Stimulated activated CD4-positive, alpha-beta T cell treated with anti-CD3 and anti-CD28 coated beads, Interleukin-4, amount 100 ng/mL, for 24 hours (primary cell): ENCODE data around the gene CELSR1.
"Not testable (repeated sequence)": the region's sequence is repeated elsewhere in the genome, so short reads cannot be mapped to it uniquely, and the experiment has no call there.

Source experiments
- DNase-seq: peaks from one replicate; pipeline ENCODE4 v3.0.0-alpha.2; 2020

The CELSR1 gene

GRCh38 chr22:46338636-46339035 lies 198.8 kb downstream of the CELSR1 start:
- DNase-seq: no peak

- DNase-seq: no peak
These were observed 199.6 kb downstream of the CELSR1 start for GRCh38 chr22:46337870-46338269.

- peak; percentile 11 for DNase-seq
These were observed 201.0 kb downstream of the CELSR1 start for GRCh38 chr22:46336119-46337078.

- peak; percentile 76 for DNase-seq
These were observed 202.0 kb downstream of the CELSR1 start, which contains the start of gene TRMU for GRCh38 chr22:46335201-46336118. TRMU (plus strand) TSS chr22:46335714; CDS start chr22:46335765, 51 bp downstream.

- no peak for DNase-seq
These were observed 205.9 kb downstream of the CELSR1 start for GRCh38 chr22:46331496-46331895.

- DNase-seq: no peak
These were observed 207.0 kb downstream of the CELSR1 start for GRCh38 chr22:46330426-46330825.

GRCh38 chr22:46329616-46330015 lies 207.8 kb downstream of the CELSR1 start:
- DNase-seq: no peak

- DNase-seq: no peak
These were observed 208.6 kb downstream of the CELSR1 start for GRCh38 chr22:46328797-46329196.

GRCh38 chr22:46327691-46328465 lies 209.5 kb downstream of the CELSR1 start:
- DNase-seq: no peak

- no peak for DNase-seq
These were observed 211.2 kb downstream of the CELSR1 start for GRCh38 chr22:46326066-46326680.

- DNase-seq: no peak
These were observed 214.3 kb downstream of the CELSR1 start for GRCh38 chr22:46323162-46323561.

- DNase-seq: no peak
These were observed 214.7 kb downstream of the CELSR1 start for GRCh38 chr22:46322711-46323110.

GRCh38 chr22:46320716-46321386 lies 216.6 kb downstream of the CELSR1 start:
- DNase-seq: no peak

- no peak for DNase-seq
These were observed 217.2 kb downstream of the CELSR1 start for GRCh38 chr22:46320166-46320710.

GRCh38 chr22:46319319-46319718 lies 218.1 kb downstream of the CELSR1 start:
- DNase-seq: no peak

GRCh38 chr22:46318576-46318975 lies 218.8 kb downstream of the CELSR1 start:
- no peak for DNase-seq

GRCh38 chr22:46317646-46318045 lies 219.8 kb downstream of the CELSR1 start:
- no peak for DNase-seq

- no peak for DNase-seq
These were observed 221.4 kb downstream of the CELSR1 start for GRCh38 chr22:46315976-46316375.

- DNase-seq: not testable (repeated sequence)
These were observed 224.6 kb downstream of the CELSR1 start for GRCh38 chr22:46312848-46313247.

- no peak for DNase-seq
These were observed 225.4 kb downstream of the CELSR1 start for GRCh38 chr22:46312056-46312455.
